ENCODE results near the gene DEK. TPM values are rescaled to one million over a fixed set of nuclear protein-coding genes. Genes with fewer than 3 reads are reported as not detected.

DEK gene
- total and polyA plus RNA-seq, 2 donors (not counting 1 experiment from before 2014, with no cell fraction given): 13.6 to 114 TPM

Small RNA genes lying within 50 kb of the gene (small RNA-seq; reads per million reads assigned to genes)
- not detected for gene AL138825.1 (ENCODE audit: insufficient read length, low read depth, low replicate concordance)
- not detected for gene RF00019 (ENCODE audit: insufficient read length, low read depth, low replicate concordance)
- not detected for gene RNU6-263P (ENCODE audit: insufficient read length, low read depth, low replicate concordance)

Other genes with a start within 250 kb of the DEK start
- gene NHLRC1, start 141.9 kb downstream of the DEK start, total RNA-seq: 1.0 and 1.1 TPM in 2 replicates
- gene NHLRC1, start 141.9 kb downstream of the DEK start, polyA plus RNA-seq: 0.31 and 0.45 TPM in 2 replicates
- 2.5 and 2.6 TPM in 2 replicates for gene TPMT, start 109.5 kb downstream of the DEK start, total RNA-seq
- 1.9 and 2.6 TPM in 2 replicates for gene TPMT, start 109.5 kb downstream of the DEK start, polyA plus RNA-seq
- gene KDM1B, start 109.1 kb downstream of the DEK start, total RNA-seq: 10.0 and 10.9 TPM in 2 replicates
- gene KDM1B, start 109.1 kb downstream of the DEK start, polyA plus RNA-seq: 16.0 and 18.9 TPM in 2 replicates
- 17.0 and 21.4 TPM in 2 replicates for gene RNF144B, start 122.8 kb upstream of the DEK start, total RNA-seq
- 3.0 and 4.8 TPM in 2 replicates for gene RNF144B, start 122.8 kb upstream of the DEK start, polyA plus RNA-seq